Cardiac muscle cell (in vitro differentiated cells and primary cell): ENCODE results near the gene TMOD1. TPM values are rescaled to one million over a fixed set of nuclear protein-coding genes. Genes with fewer than 3 reads are reported as not detected.

Experiments
- DNase-seq, 2 donors: peaks; one replicate each; pipeline versions ENCODE4 v3.0.0 to v3.0.0-alpha.2; 2010 to 2017; ENCODE audit warnings: low read depth in 1 of 2, low spot score in 1 of 2
- H3K27ac ChIP-seq: fragments of 200-600 bp; sonication (generic); 2 replicates; pipeline ENCODE4 v1.5.1; 2016
- H3K27me3 ChIP-seq: fragments of 200-600 bp; sonication (generic); 2 replicates; pipeline ENCODE4 v1.6.0; 2016; ENCODE audit warnings: control low read depth
- H3K36me3 ChIP-seq: fragments of 200-600 bp; sonication (generic); 2 replicates; pipeline ENCODE4 v1.5.1; 2016; ENCODE audit warnings: control low read depth
- H3K4me1 ChIP-seq: fragments of 200-600 bp; sonication (generic); 2 replicates; pipeline ENCODE4 v1.8.1; 2017; ENCODE audit warnings: low read depth, mild to moderate bottlenecking, mixed run types
- H3K4me3 ChIP-seq: fragments of 200-600 bp; sonication (generic); 2 replicates; pipeline ENCODE4 v1.5.1; 2016; ENCODE audit warnings: mild to moderate bottlenecking
- H3K9me3 ChIP-seq: fragments of 200-600 bp; sonication (generic); 2 replicates; pipeline ENCODE4 v1.5.1; 2017; ENCODE audit warnings: low read depth, mild to moderate bottlenecking, control low read depth
- CTCF ChIP-seq: IDR thresholded peaks from 2 replicates; pipeline ENCODE4 v1.5.1; 2012; ENCODE audit warnings: low read depth, mild to moderate bottlenecking, low read length
- polyA plus RNA-seq: library from polyadenylated mRNA; unstranded; fragments of >200 nt; fragmentation: Nextera tagmentation; extraction: Ambion mirVana; gene quantifications from 2 replicates; pipeline ENCODE4 v1.2.1, GENCODE V29; 2016
- total RNA-seq: library from RNA; depleted of rRNA; stranded (reverse); fragments of >200 nt; gene quantifications from 2 replicates; pipeline ENCODE4 v1.2.3, GENCODE V29; 2016

TMOD1 gene
- total and polyA plus RNA-seq, 2 experiments from 2014 or later = 75.7 to 168 TPM

DNA sequence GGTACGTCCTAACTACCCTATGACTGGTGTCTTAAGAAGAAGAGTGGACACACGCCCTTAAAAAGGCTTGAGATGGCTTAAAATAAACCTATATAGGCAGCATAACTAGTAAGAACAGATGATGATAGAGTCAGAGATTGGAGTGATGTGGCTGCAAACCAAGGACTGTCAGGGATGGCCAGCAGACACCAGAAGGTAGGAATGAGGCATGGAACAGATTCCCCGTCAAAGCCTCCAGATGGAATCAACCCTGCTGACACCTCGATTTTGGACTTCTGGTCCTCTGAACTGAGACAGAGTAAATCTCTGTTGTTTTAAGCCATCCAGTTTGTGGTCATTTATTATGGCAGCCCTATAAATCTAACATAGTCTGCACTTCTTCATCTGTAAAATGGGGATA, 7.4 kb downstream of the TMOD1 start:
- Histone ChIP-seq H3K4me1 (peaks cover 25% of the 10 kb centered on the region), H3K36me3 (no peaks in the 10 kb centered on the region), H3K27ac (no peak overlapping the region), H3K9me3 (no peaks in the 10 kb centered on the region), H3K4me3 (no peak overlapping the region), H3K27me3 (no peaks in the 10 kb centered on the region)
- no peak for TF ChIP-seq CTCF
- DNase-seq = no peak

DNA sequence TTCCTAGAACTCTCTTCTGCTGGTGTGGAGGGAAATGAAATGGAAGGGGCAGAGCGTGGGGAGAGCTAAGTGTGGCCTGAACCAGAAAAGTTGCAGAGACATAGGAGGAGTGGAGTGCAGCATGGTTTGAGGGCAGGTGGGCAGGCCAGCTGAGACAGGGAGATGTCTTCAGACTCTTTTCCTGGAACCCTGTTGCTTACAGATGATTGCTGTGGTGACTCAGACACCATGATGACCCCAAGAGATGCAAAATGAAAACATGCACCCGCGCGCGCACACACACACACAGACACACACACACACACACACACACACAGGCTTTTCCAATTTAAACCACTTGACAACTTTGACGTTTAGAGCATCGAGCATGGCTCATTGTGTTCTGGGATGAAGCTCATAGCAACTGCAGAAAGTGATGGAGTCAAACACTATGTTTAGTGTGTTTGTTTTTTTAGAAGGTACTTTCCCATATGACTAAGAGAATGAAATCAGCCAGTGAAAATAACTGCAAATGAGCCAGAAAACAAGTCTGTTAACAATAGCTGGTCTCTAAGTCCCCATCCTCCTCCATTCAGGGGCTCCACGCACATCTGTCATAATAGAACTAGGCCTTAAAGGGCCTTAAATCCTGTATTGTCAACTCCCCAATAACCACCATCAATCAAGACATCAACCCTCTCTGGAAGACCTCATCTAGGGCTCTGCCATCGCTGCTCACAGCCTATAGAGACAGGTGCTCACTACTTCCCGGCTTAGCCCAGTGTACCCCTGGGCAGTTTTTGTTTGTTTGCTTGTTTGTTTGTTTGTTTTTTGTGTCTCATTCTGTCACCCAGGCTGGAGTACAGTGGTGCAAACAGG, 9.6 kb downstream of the TMOD1 start:
- TF ChIP-seq CTCF = no peak
- Histone ChIP-seq H3K4me1 (peaks cover 14% of the 10 kb centered on the region), H3K27ac (no peak overlapping the region), H3K27me3 (no peaks in the 10 kb centered on the region), H3K4me3 (no peak overlapping the region), H3K9me3 (no peaks in the 10 kb centered on the region), H3K36me3 (no peaks in the 10 kb centered on the region)
- peak in 1 of 2 donors; percentile 8 for DNase-seq

- no peaks in the 10 kb centered on the region for H3K27me3 ChIP-seq
- peaks cover 11% of the 10 kb centered on the region for H3K4me1 ChIP-seq
- no peak for TF ChIP-seq CTCF
- no peaks in the 10 kb centered on the region for H3K9me3 ChIP-seq
- DNase-seq = no peak
- no peak overlapping the region for H3K27ac ChIP-seq
- no peak overlapping the region for H3K4me3 ChIP-seq
- no peaks in the 10 kb centered on the region for H3K36me3 ChIP-seq
Measured at GRCh38 chr9:97511655-97512427, 10.4 kb downstream of the TMOD1 start.

- DNase-seq = no peak
Measured at GRCh38 chr9:97512966-97513560, 11.6 kb downstream of the TMOD1 start.

More at GRCh38 chr9:97512966-97513560, 11.6 kb downstream of the TMOD1 start:
- no peak for TF ChIP-seq CTCF
- peaks cover 16% of the 10 kb centered on the region for H3K4me1 ChIP-seq
- no peaks in the 10 kb centered on the region for H3K36me3 ChIP-seq
- H3K4me3 ChIP-seq = no peak overlapping the region
- H3K9me3 ChIP-seq = no peaks in the 10 kb centered on the region
- no peaks in the 10 kb centered on the region for H3K27me3 ChIP-seq
- no peak overlapping the region for H3K27ac ChIP-seq
